Fibroblast of lung (primary cell): ENCODE results near the gene LYG2.

ENCODE experiments used
- EZH2 ChIP-seq: IDR thresholded peaks from 2 replicates; pipeline ENCODE4 v1.5.1; 2012; ENCODE audit warnings: low read length, control low read depth, mild to moderate bottlenecking; ENCODE audit errors: missing control alignments
- TF ChIP-seq, protein P1 (sequence below), 2 donors: IDR thresholded peaks in 1 of 2; conservative IDR thresholded peaks in 1 of 2; 1 replicate in 1 of 2; 2 replicates in 1 of 2; pipeline ENCODE4 v1.5.1; 2011 to 2012; ENCODE audit warnings: low read length in 2 of 2, control low read depth in 1 of 2, inconsistent platforms in 1 of 2, low read depth in 1 of 2, mild to moderate bottlenecking in 1 of 2

DNA sequence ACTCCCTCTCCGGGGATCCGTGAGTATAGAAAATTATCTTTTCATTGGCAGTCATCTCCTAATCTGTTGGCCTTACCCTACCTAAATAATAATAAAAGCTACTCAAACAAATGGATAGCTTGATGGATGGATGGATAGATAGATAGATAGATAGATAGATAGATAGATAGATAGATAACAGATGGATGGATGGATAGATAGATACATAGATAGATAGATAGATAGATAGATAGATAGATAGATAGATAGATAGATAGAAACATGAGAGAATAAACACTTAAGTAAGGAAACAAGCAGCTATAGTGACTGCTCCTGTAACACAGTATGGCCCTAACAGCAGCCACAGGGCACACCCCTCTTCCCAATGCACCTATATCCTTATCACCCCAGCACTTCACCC, 39.4 kb downstream of the LYG2 start:
- TF ChIP-seq, protein P1, sequence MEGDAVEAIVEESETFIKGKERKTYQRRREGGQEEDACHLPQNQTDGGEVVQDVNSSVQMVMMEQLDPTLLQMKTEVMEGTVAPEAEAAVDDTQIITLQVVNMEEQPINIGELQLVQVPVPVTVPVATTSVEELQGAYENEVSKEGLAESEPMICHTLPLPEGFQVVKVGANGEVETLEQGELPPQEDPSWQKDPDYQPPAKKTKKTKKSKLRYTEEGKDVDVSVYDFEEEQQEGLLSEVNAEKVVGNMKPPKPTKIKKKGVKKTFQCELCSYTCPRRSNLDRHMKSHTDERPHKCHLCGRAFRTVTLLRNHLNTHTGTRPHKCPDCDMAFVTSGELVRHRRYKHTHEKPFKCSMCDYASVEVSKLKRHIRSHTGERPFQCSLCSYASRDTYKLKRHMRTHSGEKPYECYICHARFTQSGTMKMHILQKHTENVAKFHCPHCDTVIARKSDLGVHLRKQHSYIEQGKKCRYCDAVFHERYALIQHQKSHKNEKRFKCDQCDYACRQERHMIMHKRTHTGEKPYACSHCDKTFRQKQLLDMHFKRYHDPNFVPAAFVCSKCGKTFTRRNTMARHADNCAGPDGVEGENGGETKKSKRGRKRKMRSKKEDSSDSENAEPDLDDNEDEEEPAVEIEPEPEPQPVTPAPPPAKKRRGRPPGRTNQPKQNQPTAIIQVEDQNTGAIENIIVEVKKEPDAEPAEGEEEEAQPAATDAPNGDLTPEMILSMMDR (conservative IDR thresholded peaks at IDR 0.05 in 1 of 2, IDR thresholded peaks at IDR 0.05 in 1 of 2; ENCODE audit: low read depth in 1 of 2, low read length in 2 of 2): no peak
- no peak for TF ChIP-seq EZH2
